IPS-15b (cell line): ENCODE data around the gene RAMP1.
A peak's percentile ranks its signal among the peaks of the same experiment; 100 is the strongest.
"Not testable (repeated sequence)": the region's sequence is repeated elsewhere in the genome, so short reads cannot be mapped to it uniquely, and the experiment has no call there.

Experiments used
- H3K27me3 ChIP-seq: one replicate; pipeline ENCODE4 v1.6.1; 2013; ENCODE audit warnings: low read length; ENCODE audit not compliant: control insufficient read depth, insufficient read depth
- H3K36me3 ChIP-seq: one replicate; pipeline ENCODE4 v1.6.1; 2013; ENCODE audit warnings: low read length; ENCODE audit not compliant: control insufficient read depth, insufficient read depth
- H3K4me1 ChIP-seq: one replicate; pipeline ENCODE4 v1.6.1; 2013; ENCODE audit warnings: mild to moderate bottlenecking, low read length; ENCODE audit not compliant: control insufficient read depth, insufficient read depth
- H3K4me3 ChIP-seq: one replicate; pipeline ENCODE4 v1.5.1; 2013; ENCODE audit warnings: low read depth, low read length
- H3K9ac ChIP-seq: one replicate; pipeline ENCODE4 v1.6.1; 2013; ENCODE audit warnings: low read depth, mild to moderate bottlenecking, low read length
- H3K9me3 ChIP-seq: one replicate; pipeline ENCODE4 v1.6.1; 2013; ENCODE audit warnings: mild to moderate bottlenecking, low read length; ENCODE audit not compliant: control insufficient read depth, insufficient read depth

The RAMP1 gene

DNA sequence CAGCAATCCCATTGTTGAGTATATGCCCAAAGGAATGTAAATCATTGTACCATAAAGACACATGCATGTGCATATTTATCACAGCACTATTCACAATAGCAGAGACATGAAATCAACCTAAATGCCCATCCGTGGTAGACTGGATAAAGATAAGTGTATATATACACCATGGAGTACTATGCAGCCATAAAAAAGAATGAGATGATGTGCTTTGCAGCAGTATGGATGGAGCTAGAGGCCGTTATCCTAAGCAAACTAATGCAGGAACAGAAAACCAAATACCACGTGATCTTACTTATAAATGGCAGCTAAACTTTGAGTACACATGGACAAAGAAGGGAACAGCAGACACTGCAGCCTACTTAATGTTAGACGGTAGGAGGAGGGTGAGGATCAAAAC lies 18.4 kb upstream of the RAMP1 start:
- Histone ChIP-seq H3K4me3 (no peak overlapping the region), H3K9me3 (no peaks in the 10 kb centered on the region), H3K9ac (no peak overlapping the region), H3K4me1 (no peaks in the 10 kb centered on the region), H3K27me3 (no peaks in the 10 kb centered on the region), H3K36me3 (no peaks in the 10 kb centered on the region)

DNA sequence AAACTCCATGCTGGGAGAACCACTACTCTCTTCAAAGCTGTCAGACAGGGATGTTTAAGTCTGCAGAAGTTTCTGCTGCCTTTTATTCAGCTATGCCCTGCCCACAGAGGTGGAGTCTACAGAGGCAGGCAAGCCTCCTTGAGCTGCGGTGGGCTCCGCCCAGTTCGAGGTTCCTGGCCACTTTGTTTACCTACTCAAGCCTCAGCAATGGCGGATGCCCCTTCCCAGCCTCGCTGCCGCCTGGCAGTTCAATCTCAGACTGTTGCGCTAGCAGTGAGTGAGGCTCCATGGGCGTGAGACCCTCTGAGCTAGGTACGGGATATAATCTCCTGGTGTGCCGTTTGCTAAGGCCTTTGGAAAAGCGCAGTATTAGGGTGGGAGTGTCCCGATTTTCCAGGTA lies 10.5 kb upstream of the RAMP1 start:
- H3K9ac ChIP-seq, H3K27me3 ChIP-seq, H3K9me3 ChIP-seq, H3K36me3 ChIP-seq, H3K4me3 ChIP-seq, H3K4me1 ChIP-seq: not testable (repeated sequence)

DNA sequence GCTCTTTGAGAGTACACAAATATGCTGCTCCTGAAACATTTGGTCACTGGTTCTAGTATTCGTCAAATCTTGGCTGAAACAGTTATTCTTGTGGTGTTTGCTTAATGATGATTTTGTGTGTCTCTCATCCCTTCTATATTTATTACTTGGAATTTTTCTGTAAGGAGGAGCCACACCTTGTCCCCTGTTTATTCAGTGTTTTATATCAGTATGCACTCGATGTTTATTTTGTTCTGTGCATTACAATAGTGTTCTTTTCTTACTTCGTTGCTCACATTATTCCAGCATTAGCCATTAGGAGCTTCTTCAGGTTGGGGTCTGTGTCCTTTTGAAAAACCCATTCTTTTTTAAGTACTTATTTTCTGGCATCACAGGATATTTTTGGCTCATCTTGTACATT lies 5.1 kb upstream of the RAMP1 start:
- H3K9ac ChIP-seq, result no peak overlapping the region

DNA sequence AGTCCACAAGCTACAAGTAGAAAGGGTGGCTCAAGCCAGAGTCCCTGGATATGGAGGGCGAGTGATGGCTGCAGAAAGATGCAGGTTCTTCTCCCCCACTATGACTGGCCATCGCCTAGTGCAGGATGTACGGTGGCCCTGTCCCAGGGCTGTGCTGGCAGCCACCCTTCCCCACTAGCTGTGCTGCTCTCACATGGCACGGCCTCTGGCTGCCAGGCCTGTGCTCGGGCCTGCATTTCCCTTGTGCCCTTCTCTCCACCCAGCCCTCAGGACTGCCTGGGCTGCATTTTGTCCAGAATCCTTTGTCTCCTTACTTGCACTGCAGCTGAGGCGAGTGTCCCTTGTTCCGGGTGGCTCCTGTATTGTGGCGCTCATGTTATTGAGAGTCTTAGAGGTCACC lies 1.6 kb upstream of the RAMP1 start:
- Histone ChIP-seq H3K9ac (no peak overlapping the region), H3K27me3 (peaks cover 59% of the 10 kb centered on the region), H3K36me3 (no peaks in the 10 kb centered on the region), H3K9me3 (no peaks in the 10 kb centered on the region), H3K4me3 (no peak overlapping the region), H3K4me1 (peaks cover 3% of the 10 kb centered on the region)

More for the DNA sequence above, 5.1 kb upstream of the RAMP1 start:
- Histone ChIP-seq H3K9me3 (no peaks in the 10 kb centered on the region), H3K4me1 (no peaks in the 10 kb centered on the region), H3K4me3 (no peak overlapping the region), H3K27me3 (peaks cover 40% of the 10 kb centered on the region), H3K36me3 (no peaks in the 10 kb centered on the region)

DNA sequence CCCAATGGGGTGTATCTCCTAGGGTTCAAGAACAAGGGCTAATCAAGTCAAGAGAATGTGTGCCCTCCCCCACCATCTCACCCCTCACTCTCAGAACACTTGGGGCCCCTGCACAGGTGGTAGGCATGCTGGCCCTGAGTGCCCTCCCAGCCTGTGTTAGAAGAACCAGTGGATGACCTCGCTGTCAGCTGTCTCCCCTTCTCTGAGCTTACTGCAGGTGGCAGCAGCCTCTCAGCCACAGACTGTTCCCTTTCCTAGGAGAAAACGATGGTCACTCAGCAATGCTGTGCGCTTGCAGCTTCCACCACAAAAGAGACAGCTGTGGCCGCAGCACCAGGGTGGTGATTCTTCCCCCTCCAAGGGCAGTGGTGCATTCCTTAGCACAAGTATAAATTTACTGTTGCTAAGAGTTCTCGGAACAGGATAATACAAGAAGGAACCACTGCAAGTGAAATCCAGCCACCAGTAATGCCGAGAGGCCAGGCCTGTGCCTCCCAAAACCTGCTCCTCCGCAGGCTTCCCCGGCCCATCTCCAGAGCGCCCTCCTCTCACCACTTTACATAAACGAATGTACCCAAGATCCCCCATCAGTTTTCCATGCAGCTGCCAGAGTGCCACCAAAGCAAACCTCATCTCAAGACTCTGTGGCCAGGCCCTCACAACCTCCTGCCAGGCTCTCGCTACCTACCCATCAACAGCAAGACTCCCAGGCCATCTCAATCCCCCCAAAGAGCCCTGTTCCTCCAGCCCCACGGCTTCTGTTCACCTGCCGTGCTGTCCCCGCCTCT lies 935 bp upstream of the RAMP1 start:
- H3K4me1 ChIP-seq, result peaks cover 3% of the 10 kb centered on the region
- no peaks in the 10 kb centered on the region for H3K36me3 ChIP-seq
- H3K4me3 ChIP-seq, result peak overlapping the region; percentile 43
- H3K9me3 ChIP-seq, result no peaks in the 10 kb centered on the region
- no peak overlapping the region for H3K9ac ChIP-seq
- H3K27me3 ChIP-seq, result peaks cover 59% of the 10 kb centered on the region

DNA sequence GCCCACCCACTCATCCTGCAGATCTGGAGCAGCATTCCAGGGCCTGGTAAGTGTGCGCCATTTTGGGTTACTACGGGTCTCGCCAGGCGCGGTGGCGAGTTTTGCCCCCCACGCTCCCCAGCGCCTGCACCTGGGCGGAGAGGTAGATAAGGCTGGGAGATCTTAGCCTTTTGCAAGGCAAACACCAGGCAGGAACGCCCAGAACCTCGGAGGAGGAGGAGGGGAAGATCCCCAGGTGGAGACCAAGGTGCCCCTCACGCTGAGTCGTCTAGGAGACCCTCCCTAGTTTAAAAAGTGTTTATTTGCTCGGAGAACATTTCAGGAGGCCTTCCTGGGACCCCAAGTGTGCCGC lies 365 bp upstream of the RAMP1 start:
- Histone ChIP-seq H3K4me1 (peaks cover 3% of the 10 kb centered on the region), H3K36me3 (no peaks in the 10 kb centered on the region), H3K9me3 (no peaks in the 10 kb centered on the region), H3K4me3 (peak overlapping the region; percentile 43), H3K9ac (no peak overlapping the region), H3K27me3 (peaks cover 59% of the 10 kb centered on the region)

DNA sequence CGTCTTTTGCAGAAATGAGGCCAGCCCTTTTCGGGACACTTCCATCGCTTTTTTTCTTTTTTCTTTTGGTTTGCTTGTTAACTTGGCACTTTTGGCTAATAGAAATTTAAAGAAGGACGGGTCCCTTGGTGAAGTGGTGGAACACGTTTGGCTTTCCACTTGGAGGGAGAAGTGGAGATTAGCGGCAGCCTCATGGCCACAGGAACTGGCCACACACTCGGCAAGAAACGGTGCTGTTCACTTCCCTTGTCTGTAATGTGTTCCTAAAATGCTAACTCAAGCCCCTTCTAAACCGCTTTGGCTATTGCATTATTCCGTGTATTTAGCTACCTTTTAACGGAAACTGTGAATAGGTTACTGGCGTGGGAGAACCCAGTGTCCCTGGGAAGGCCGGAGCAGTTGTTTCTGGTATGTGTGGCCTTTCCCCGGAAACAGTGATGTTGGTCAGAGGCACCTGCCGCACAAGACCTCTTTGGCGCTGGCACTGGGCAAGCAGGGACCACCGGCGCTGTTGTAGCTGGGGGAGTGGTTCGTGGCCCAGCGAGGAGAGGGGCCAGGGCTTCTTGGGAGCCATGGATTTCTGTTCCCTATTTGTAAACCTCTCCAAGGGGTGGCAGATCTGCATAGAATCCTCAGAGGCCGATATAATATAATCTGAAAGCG lies 981 bp downstream of the RAMP1 start:
- Histone ChIP-seq H3K4me1 (peaks cover 3% of the 10 kb centered on the region), H3K4me3 (peak overlapping the region; percentile 43), H3K36me3 (no peaks in the 10 kb centered on the region), H3K9ac (no peak overlapping the region), H3K9me3 (no peaks in the 10 kb centered on the region), H3K27me3 (peaks cover 53% of the 10 kb centered on the region)

DNA sequence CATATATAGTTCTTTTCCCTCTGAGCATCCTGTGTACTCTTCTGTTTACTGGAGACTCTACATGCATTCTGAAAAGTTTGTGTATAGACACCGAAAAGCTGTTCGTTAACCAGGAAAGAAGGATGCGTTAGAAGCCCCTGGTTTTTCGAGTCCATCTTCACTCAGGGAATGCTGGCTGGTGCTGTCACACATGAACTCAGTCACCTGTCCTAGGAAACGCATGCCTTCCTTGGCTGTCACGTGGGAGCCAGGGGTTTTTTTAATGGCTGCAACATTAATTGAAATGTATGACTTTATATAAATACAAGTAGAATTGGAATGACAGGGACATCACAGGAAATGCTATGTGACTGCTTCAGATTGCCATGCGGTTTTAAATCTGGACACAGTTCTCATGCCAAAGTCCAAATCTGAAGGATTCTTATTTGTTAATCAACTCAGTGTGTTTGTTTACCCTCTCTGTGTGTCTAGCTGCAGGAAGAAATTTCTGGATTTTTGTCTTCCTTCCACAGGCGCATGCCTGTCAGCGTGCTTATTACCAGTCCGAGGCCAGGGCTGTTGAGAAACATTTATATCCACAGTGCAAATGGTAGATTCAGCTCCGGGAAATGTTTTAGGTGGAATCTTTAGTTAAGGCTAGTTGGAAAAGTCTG lies 2.6 kb downstream of the RAMP1 start:
- H3K27me3 ChIP-seq, result peaks cover 37% of the 10 kb centered on the region
- H3K9ac ChIP-seq, result no peak overlapping the region
- H3K4me1 ChIP-seq, result peaks cover 3% of the 10 kb centered on the region
- H3K9me3 ChIP-seq, result no peaks in the 10 kb centered on the region
- H3K36me3 ChIP-seq, result no peaks in the 10 kb centered on the region
- H3K4me3 ChIP-seq, result no peak overlapping the region

DNA sequence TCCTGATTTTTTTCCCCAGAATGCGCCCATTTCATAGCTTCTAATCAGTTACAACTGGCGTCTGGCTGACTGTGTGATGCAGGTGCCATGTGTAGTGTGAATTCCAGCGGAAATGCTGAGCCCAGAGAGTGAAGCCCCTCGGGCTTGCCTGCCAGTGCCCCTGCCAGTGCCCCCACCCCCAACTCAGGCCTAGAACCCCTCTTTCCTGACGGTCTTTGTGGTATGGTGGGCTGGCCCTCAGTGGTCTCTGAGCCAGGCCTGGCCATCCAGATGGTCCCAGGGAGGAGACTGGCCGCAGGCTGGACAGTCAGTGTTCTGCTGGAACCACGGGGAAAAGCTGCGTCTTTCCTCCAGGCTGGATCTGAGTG lies 3.1 kb downstream of the RAMP1 start:
- Histone ChIP-seq H3K27me3 (peaks cover 33% of the 10 kb centered on the region), H3K36me3 (no peaks in the 10 kb centered on the region), H3K9me3 (no peaks in the 10 kb centered on the region), H3K4me3 (no peak overlapping the region), H3K4me1 (peaks cover 3% of the 10 kb centered on the region), H3K9ac (no peak overlapping the region)

DNA sequence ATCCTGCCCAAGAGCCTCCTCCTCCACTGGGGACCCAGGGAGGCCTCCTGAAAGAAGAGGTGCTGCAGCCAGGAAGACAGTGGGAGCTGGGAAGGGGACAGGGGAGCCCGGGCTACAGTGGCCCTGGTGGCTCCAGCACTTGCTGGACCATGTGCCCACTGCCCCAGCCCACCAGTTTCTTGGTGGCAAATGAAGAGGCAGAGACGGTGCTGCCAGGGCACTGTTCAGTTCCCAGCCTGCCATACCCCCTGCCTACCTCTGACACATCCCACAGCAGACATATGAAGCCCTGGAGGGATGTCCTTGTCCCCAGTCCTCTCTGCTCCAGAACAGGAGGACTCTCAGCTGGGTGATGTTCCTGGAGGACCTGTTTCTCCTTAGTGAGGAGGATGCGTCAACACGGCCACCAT lies 3.7 kb downstream of the RAMP1 start:
- H3K36me3 ChIP-seq, result no peaks in the 10 kb centered on the region
- H3K9ac ChIP-seq, result no peak overlapping the region
- H3K4me1 ChIP-seq, result peaks cover 3% of the 10 kb centered on the region
- no peaks in the 10 kb centered on the region for H3K9me3 ChIP-seq
- H3K27me3 ChIP-seq, result peaks cover 28% of the 10 kb centered on the region
- H3K4me3 ChIP-seq, result no peak overlapping the region

DNA sequence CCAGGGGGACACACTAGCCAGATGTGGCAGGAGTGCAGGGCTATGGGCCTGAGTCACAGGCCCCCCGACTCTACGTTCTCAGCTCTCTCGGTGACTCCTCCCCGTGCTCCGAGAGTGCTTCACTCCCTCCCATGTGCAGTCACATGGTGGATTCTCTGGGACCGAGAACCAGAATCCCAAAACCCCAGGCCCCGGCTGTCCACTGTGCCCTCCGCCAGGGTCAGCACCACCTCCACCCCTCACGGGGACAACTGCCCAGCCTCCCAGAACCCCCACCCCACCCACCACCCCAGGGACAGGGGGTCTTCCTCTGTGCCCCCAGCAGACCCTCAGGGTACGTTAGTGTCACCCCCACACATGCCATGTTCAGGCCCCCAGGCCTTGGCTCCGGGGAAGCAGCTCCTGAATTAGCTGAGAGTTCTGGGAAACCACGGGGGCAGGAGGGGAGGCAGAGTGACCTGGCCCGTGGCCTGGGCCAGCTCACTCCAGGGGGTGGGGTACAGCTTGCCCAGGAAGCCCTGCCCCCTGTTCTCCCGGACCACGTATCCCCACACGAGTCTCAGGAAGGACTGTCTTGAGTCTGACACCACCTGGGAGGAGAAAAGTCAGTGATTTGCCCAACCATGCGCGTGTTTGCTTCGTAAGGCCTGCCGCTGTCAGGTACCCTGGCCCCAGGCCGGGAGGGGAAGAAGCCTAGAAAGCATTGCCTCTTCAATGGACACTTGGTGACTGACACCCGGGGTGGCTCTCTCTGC lies 4.4 kb downstream of the RAMP1 start:
- no peak overlapping the region for H3K4me3 ChIP-seq
- H3K36me3 ChIP-seq, result no peaks in the 10 kb centered on the region
- no peaks in the 10 kb centered on the region for H3K9me3 ChIP-seq
- no peak overlapping the region for H3K9ac ChIP-seq
- peaks cover 23% of the 10 kb centered on the region for H3K27me3 ChIP-seq
- peaks cover 3% of the 10 kb centered on the region for H3K4me1 ChIP-seq
